ENCODE data around the gene DNAH7.

Gene DNAH7

GRCh38 chr2:195879153-195879552 is 189.5 kb downstream of the DNAH7 start:
- in situ Hi-C loops (cut with HindIII; ENCODE audit: low sequenced_read_pairs) = no loop called here

- in situ Hi-C loops (cut with HindIII; ENCODE audit: low sequenced_read_pairs) = no loop called here
These were observed 197.3 kb downstream of the DNAH7 start for GRCh38 chr2:195871326-195871725.

- in situ Hi-C loops (cut with HindIII; ENCODE audit: low sequenced_read_pairs) = no loop called here
These were observed 204.3 kb downstream of the DNAH7 start for GRCh38 chr2:195864316-195864715.

GRCh38 chr2:195863564-195863963 is 205.1 kb downstream of the DNAH7 start:
- in situ Hi-C loops (cut with HindIII; ENCODE audit: low sequenced_read_pairs) = no loop called here

- in situ Hi-C loops (cut with HindIII; ENCODE audit: low sequenced_read_pairs) = no loop called here
These were observed 205.5 kb downstream of the DNAH7 start for GRCh38 chr2:195863121-195863520.

- in situ Hi-C loops (cut with HindIII; ENCODE audit: low sequenced_read_pairs) = no loop called here
These were observed 206.8 kb downstream of the DNAH7 start for GRCh38 chr2:195861821-195862220.

GRCh38 chr2:195859513-195859912 is 209.1 kb downstream of the DNAH7 start:
- in situ Hi-C loops (cut with HindIII; ENCODE audit: low sequenced_read_pairs) = no loop called here

- in situ Hi-C loops (cut with HindIII; ENCODE audit: low sequenced_read_pairs) = no loop called here
These were observed 211.5 kb downstream of the DNAH7 start for GRCh38 chr2:195857132-195857531.

- in situ Hi-C loops (cut with HindIII; ENCODE audit: low sequenced_read_pairs) = no loop called here
These were observed 217.9 kb downstream of the DNAH7 start for GRCh38 chr2:195850764-195851163.

GRCh38 chr2:195848119-195848899 is 220.3 kb downstream of the DNAH7 start:
- in situ Hi-C loops (cut with HindIII; ENCODE audit: low sequenced_read_pairs) = no loop called here

- in situ Hi-C loops (cut with HindIII; ENCODE audit: low sequenced_read_pairs) = no loop called here
These were observed 225.7 kb downstream of the DNAH7 start for GRCh38 chr2:195842932-195843331.

GRCh38 chr2:195838002-195838401 is 230.6 kb downstream of the DNAH7 start:
- in situ Hi-C loops (cut with HindIII; ENCODE audit: low sequenced_read_pairs) = no loop called here

GRCh38 chr2:195836002-195836401 is 232.6 kb downstream of the DNAH7 start:
- in situ Hi-C loops (cut with HindIII; ENCODE audit: low sequenced_read_pairs) = no loop called here

GRCh38 chr2:195834836-195835235 is 233.8 kb downstream of the DNAH7 start:
- in situ Hi-C loops (cut with HindIII; ENCODE audit: low sequenced_read_pairs) = no loop called here

GRCh38 chr2:195830968-195831950 is 237.4 kb downstream of the DNAH7 start:
- in situ Hi-C loops (cut with HindIII; ENCODE audit: low sequenced_read_pairs) = no loop called here

- in situ Hi-C loops (cut with HindIII; ENCODE audit: low sequenced_read_pairs) = no loop called here
These were observed 244.2 kb downstream of the DNAH7 start for GRCh38 chr2:195824478-195824877.

GRCh38 chr2:195823206-195823605 is 245.4 kb downstream of the DNAH7 start:
- in situ Hi-C loops (cut with HindIII; ENCODE audit: low sequenced_read_pairs) = no loop called here

- in situ Hi-C loops (cut with HindIII; ENCODE audit: low sequenced_read_pairs) = no loop called here
These were observed 247.1 kb downstream of the DNAH7 start for GRCh38 chr2:195821566-195821932.

- in situ Hi-C loops (cut with HindIII; ENCODE audit: low sequenced_read_pairs) = no loop called here
These were observed 247.6 kb downstream of the DNAH7 start for GRCh38 chr2:195820867-195821565.

- in situ Hi-C loops (cut with HindIII; ENCODE audit: low sequenced_read_pairs) = no loop called here
These were observed 248.3 kb downstream of the DNAH7 start for GRCh38 chr2:195820373-195820772.

GRCh38 chr2:195819276-195819675 is 249.4 kb downstream of the DNAH7 start:
- in situ Hi-C loops (cut with HindIII; ENCODE audit: low sequenced_read_pairs) = no loop called here

All from DLD1 (cell line).